Mesenchymal stem cell (in vitro differentiated cells and primary cell): ENCODE measurements around the gene AP2M1. TPM values are rescaled to one million over a fixed set of nuclear protein-coding genes. Genes with fewer than 3 reads are reported as not detected.
A peak's percentile ranks its signal among the peaks of the same experiment; 100 is the strongest.

Experiments
- DNase-seq: peaks from one replicate; pipeline ENCODE4 v3.0.0-alpha.2; 2013
- H2AFZ ChIP-seq: one replicate; pipeline ENCODE4 v1.6.1; 2013; ENCODE audit warnings: low read depth, mild to moderate bottlenecking, control low read depth, inconsistent platforms, low read length, moderate library complexity
- H2AK5ac ChIP-seq: 2 replicates; pipeline ENCODE4 v1.6.1; 2013; ENCODE audit warnings: low read length, moderate library complexity, mild to moderate bottlenecking, inconsistent platforms; ENCODE audit not compliant: severe bottlenecking
- H2BK120ac ChIP-seq: one replicate; pipeline ENCODE4 v1.6.1; 2013; ENCODE audit warnings: low read depth, mild to moderate bottlenecking, inconsistent platforms, low read length, moderate library complexity
- H2BK12ac ChIP-seq, 2 experiments: one replicate each; pipeline ENCODE4 v1.6.1; 2013; ENCODE audit warnings: inconsistent platforms in 2 of 2, low read length in 2 of 2, mild to moderate bottlenecking in 2 of 2, moderate library complexity in 2 of 2, control low read depth in 1 of 2
- H2BK15ac ChIP-seq: one replicate; pipeline ENCODE4 v1.6.1; 2013; ENCODE audit warnings: mild to moderate bottlenecking, low read depth, inconsistent platforms; ENCODE audit not compliant: poor library complexity, severe bottlenecking
- H2BK5ac ChIP-seq: 2 replicates; pipeline ENCODE4 v1.6.1; 2013; ENCODE audit warnings: low read depth, mild to moderate bottlenecking, low read length, control low read depth, inconsistent platforms; ENCODE audit not compliant: poor library complexity, severe bottlenecking
- H3K14ac ChIP-seq, 2 experiments: one replicate each; pipeline ENCODE4 v1.6.1; 2013; ENCODE audit warnings: inconsistent platforms in 2 of 2, low read length in 2 of 2, control low read depth in 1 of 2, mild to moderate bottlenecking in 1 of 2, moderate library complexity in 1 of 2
- H3K18ac ChIP-seq, 2 experiments: one replicate each; pipeline ENCODE4 v1.6.1; 2013; ENCODE audit warnings: inconsistent platforms in 2 of 2, low read length in 2 of 2, control low read depth in 1 of 2, low read depth in 1 of 2, mild to moderate bottlenecking in 1 of 2
- H3K23ac ChIP-seq, 2 experiments: one replicate each; pipeline ENCODE4 v1.6.1; 2013; ENCODE audit warnings: inconsistent platforms in 2 of 2, low read length in 2 of 2, mild to moderate bottlenecking in 2 of 2, moderate library complexity in 2 of 2, control low read depth in 1 of 2
- H3K27ac ChIP-seq: 2 replicates; pipeline ENCODE4 v1.5.1; 2013; ENCODE audit warnings: mild to moderate bottlenecking, moderate library complexity, low read length, control low read depth, inconsistent platforms; ENCODE audit not compliant: poor library complexity, severe bottlenecking
- H3K27me3 ChIP-seq, 2 experiments: 2 replicates each; pipeline versions ENCODE4 v1.6.1 to v1.7.0; 2013; ENCODE audit warnings: low read length in 2 of 2, mild to moderate bottlenecking in 2 of 2, moderate library complexity in 2 of 2, control low read depth in 1 of 2, inconsistent platforms in 1 of 2; ENCODE audit not compliant: control insufficient read depth in 1 of 2, insufficient read depth in 1 of 2
- H3K36me3 ChIP-seq, 2 experiments: 2 replicates each; pipeline versions ENCODE4 v1.6.1 to v1.7.0; 2013; ENCODE audit warnings: low read length in 2 of 2, control low read depth in 1 of 2, inconsistent platforms in 1 of 2, low read depth in 1 of 2, mild to moderate bottlenecking in 1 of 2; ENCODE audit not compliant: insufficient read depth in 2 of 2, control insufficient read depth in 1 of 2
- H3K4ac ChIP-seq, 2 experiments: one replicate each; pipeline ENCODE4 v1.6.1; 2013; ENCODE audit warnings: inconsistent platforms in 2 of 2, low read length in 2 of 2, mild to moderate bottlenecking in 2 of 2, moderate library complexity in 2 of 2, control low read depth in 1 of 2, low read depth in 1 of 2
- H3K4me1 ChIP-seq: 2 replicates; pipeline ENCODE4 v1.6.1; 2013; ENCODE audit warnings: low read depth, low read length, control low read depth; ENCODE audit not compliant: control insufficient read depth, insufficient read depth
- H3K4me2 ChIP-seq: 2 replicates; pipeline ENCODE4 v1.6.1; 2013; ENCODE audit warnings: low read length, mild to moderate bottlenecking, inconsistent platforms; ENCODE audit not compliant: poor library complexity, severe bottlenecking
- H3K4me3 ChIP-seq, 2 experiments: 2 replicates each; pipeline versions ENCODE4 v1.5.1 to v1.7.0; 2013; ENCODE audit warnings: low read length in 2 of 2, mild to moderate bottlenecking in 2 of 2, control low read depth in 1 of 2, low read depth in 1 of 2; ENCODE audit not compliant: insufficient read depth in 1 of 2
- H3K79me1 ChIP-seq: replicated peaks from 2 replicates; pipeline ENCODE4 v1.6.1; 2013; ENCODE audit warnings: mild to moderate bottlenecking, control low read depth, low read length, inconsistent platforms; ENCODE audit not compliant: poor library complexity, severe bottlenecking
- H3K9ac ChIP-seq: 2 replicates; pipeline ENCODE4 v1.7.0; 2013; ENCODE audit warnings: mild to moderate bottlenecking, low read length, moderate library complexity
- H3K9me3 ChIP-seq: 2 replicates; pipeline ENCODE4 v1.7.0; 2013; ENCODE audit warnings: mild to moderate bottlenecking, low read length; ENCODE audit not compliant: control insufficient read depth
- H4K8ac ChIP-seq: one replicate; pipeline ENCODE4 v1.6.1; 2013; ENCODE audit warnings: inconsistent platforms, mild to moderate bottlenecking, low read length, moderate library complexity
- H4K91ac ChIP-seq: one replicate; pipeline ENCODE4 v1.6.1; 2013; ENCODE audit warnings: mild to moderate bottlenecking, low read length, inconsistent platforms
- WGBS: methylation state at CpG from one replicate; pipeline ENCODE4 v1.1.7; 2013; ENCODE audit warnings: mixed read lengths; 5-methylcytosine and 5-hydroxymethylcytosine counted together
- polyA plus RNA-seq, 2 experiments: library from polyadenylated mRNA; stranded (reverse); fragments of 200-250 nt; gene quantifications; one replicate each; pipeline ENCODE4 v1.2.3, GENCODE V29; 2013

AP2M1 gene
- polyA plus RNA-seq (2013, experiment 1 of 2) = 465 TPM
- 472 TPM for polyA plus RNA-seq (2013, experiment 2 of 2)

GRCh38 chr3:184174646-184175492, at the start of gene AP2M1:
AP2M1 (plus strand) TSS chr3:184174855; CDS start chr3:184176994, 2,139 bp downstream.
- Histone ChIP-seq H3K9ac (peak within 1 kb of the TSS; percentile 98), H3K23ac (peak within 1 kb of the TSS in 1 of 2 experiments; percentile 99), H2BK15ac (peak within 1 kb of the TSS; percentile 96), H3K4me2 (peak within 1 kb of the TSS; percentile 62), H2BK5ac (peak within 1 kb of the TSS; percentile 94), H3K27ac (peak within 1 kb of the TSS; percentile 92), H3K27me3 (no peaks in the 10 kb centered on the region), H2AFZ (peak within 1 kb of the TSS; percentile 83), H3K14ac (peak within 1 kb of the TSS in 1 of 2 experiments; percentile 100), H3K4me1 (peaks cover 40% of the 10 kb centered on the region), H3K18ac (peak within 1 kb of the TSS; percentile 98 to 100), H2BK12ac (peak within 1 kb of the TSS; percentile 49 to 89), H4K8ac (peak within 1 kb of the TSS; percentile 93), H3K9me3 (no peaks in the 10 kb centered on the region), H3K4ac (peak within 1 kb of the TSS; percentile 96 to 99), H4K91ac (peak within 1 kb of the TSS; percentile 99), H3K79me1 (peaks cover 16% of the 10 kb centered on the region), H2BK120ac (peak within 1 kb of the TSS; percentile 93), H3K36me3 (peaks cover 47 to 48% of the 10 kb centered on the region in 2 experiments), H3K4me3 (peak within 1 kb of the TSS; percentile 96 to 98), H2AK5ac (peak within 1 kb of the TSS; percentile 29)
- 1% methylated on average over 69 of the region's 73 CpGs for WGBS
- peak; percentile 99 for DNase-seq

GRCh38 chr3:184126006-184126405, 48.6 kb upstream of the AP2M1 start:
- H2AFZ ChIP-seq = no peak overlapping the region
- no peaks in the 10 kb centered on the region for H3K9me3 ChIP-seq
- no peaks in the 10 kb centered on the region for H3K79me1 ChIP-seq
- no peak overlapping the region for H2BK5ac ChIP-seq
- no peaks in the 10 kb centered on the region for H3K36me3 ChIP-seq
- no peak overlapping the region for H3K4me2 ChIP-seq
- no peaks in the 10 kb centered on the region for H3K4me1 ChIP-seq
- no peak overlapping the region for H3K14ac ChIP-seq
- no peak overlapping the region for H2BK120ac ChIP-seq
- no peak overlapping the region for H4K91ac ChIP-seq
- no peak overlapping the region for H3K18ac ChIP-seq
- H2BK12ac ChIP-seq = no peak overlapping the region
- H3K9ac ChIP-seq = no peak overlapping the region
- H2AK5ac ChIP-seq = no peak overlapping the region
- WGBS = 90% methylated on average over 1 of the region's 3 CpGs
- no peak overlapping the region for H4K8ac ChIP-seq
- no peak overlapping the region for H3K27ac ChIP-seq
- no peak overlapping the region for H3K23ac ChIP-seq
- no peak overlapping the region for H2BK15ac ChIP-seq
- no peak for DNase-seq
- no peaks in the 10 kb centered on the region for H3K27me3 ChIP-seq
- H3K4me3 ChIP-seq = no peak overlapping the region
- no peak overlapping the region for H3K4ac ChIP-seq

GRCh38 chr3:184129012-184129411, 45.6 kb upstream of the AP2M1 start:
- Histone ChIP-seq H3K9ac (peak overlapping the region; percentile 32), H3K9me3 (no peaks in the 10 kb centered on the region), H3K18ac (no peak overlapping the region), H2AK5ac (no peak overlapping the region), H3K4me3 (no peak overlapping the region), H3K79me1 (peaks cover 1% of the 10 kb centered on the region), H2BK15ac (no peak overlapping the region), H3K4ac (no peak overlapping the region), H2BK120ac (no peak overlapping the region), H2BK12ac (no peak overlapping the region), H4K8ac (no peak overlapping the region), H3K27me3 (no peaks in the 10 kb centered on the region), H3K36me3 (no peaks in the 10 kb centered on the region), H3K14ac (no peak overlapping the region), H3K4me1 (no peaks in the 10 kb centered on the region), H3K4me2 (no peak overlapping the region), H2AFZ (no peak overlapping the region), H3K27ac (no peak overlapping the region), H2BK5ac (no peak overlapping the region), H3K23ac (no peak overlapping the region), H4K91ac (no peak overlapping the region)
- 60% methylated on average over 1 of the region's 2 CpGs for WGBS
- peak; percentile 45 for DNase-seq

GRCh38 chr3:184132945-184133344, 41.7 kb upstream of the AP2M1 start:
- Histone ChIP-seq H2BK15ac (no peak overlapping the region), H3K4me1 (no peaks in the 10 kb centered on the region), H3K4me2 (no peak overlapping the region), H4K91ac (no peak overlapping the region), H3K36me3 (peaks cover 4 to 9% of the 10 kb centered on the region in 2 experiments), H2AFZ (no peak overlapping the region), H2BK5ac (no peak overlapping the region), H3K27me3 (no peaks in the 10 kb centered on the region), H3K9me3 (no peaks in the 10 kb centered on the region), H3K23ac (no peak overlapping the region), H4K8ac (no peak overlapping the region), H2BK12ac (no peak overlapping the region), H3K14ac (no peak overlapping the region), H3K79me1 (peaks cover 10% of the 10 kb centered on the region), H3K27ac (no peak overlapping the region), H2BK120ac (no peak overlapping the region), H2AK5ac (no peak overlapping the region), H3K9ac (no peak overlapping the region), H3K4ac (no peak overlapping the region), H3K4me3 (no peak overlapping the region), H3K18ac (no peak overlapping the region)
- WGBS = 100% methylated on average over 1 of the region's 4 CpGs
- DNase-seq = no peak
